GM18907 (cell line): ENCODE measurements around the gene ADGRL1.
"Not testable (repeated sequence)": the region's sequence is repeated elsewhere in the genome, so short reads cannot be mapped to it uniquely, and the experiment has no call there.

ENCODE experiments used
- ATAC-seq: cut with Tn5 transposase; IDR thresholded peaks from one replicate; pipeline ENCODE4 v1.9.1; 2021; ENCODE audit warnings: mild to moderate bottlenecking, moderate library complexity; ENCODE audit not compliant: unreplicated experiment

Gene ADGRL1

GRCh38 chr19:14205452-14206287, at the start of gene ADGRL1:
TSS of gene ADGRL1 (minus strand) at chr19:14206169. CDS start at chr19:14183602, 22,567 bp downstream.
- ATAC-seq, result not testable (repeated sequence)

GRCh38 chr19:14255316-14255715, 49.3 kb upstream of the ADGRL1 start:
- ATAC-seq, result not testable (repeated sequence)

GRCh38 chr19:14253822-14254599, 48.0 kb upstream of the ADGRL1 start:
- not testable (repeated sequence) for ATAC-seq

- not testable (repeated sequence) for ATAC-seq
These were observed 46.2 kb upstream of the ADGRL1 start for GRCh38 chr19:14252136-14252535.

- ATAC-seq, result no peak
These were observed 44.9 kb upstream of the ADGRL1 start for GRCh38 chr19:14250870-14251269.

GRCh38 chr19:14250315-14250714, 44.3 kb upstream of the ADGRL1 start:
- not testable (repeated sequence) for ATAC-seq

- not testable (repeated sequence) for ATAC-seq
These were observed 43.9 kb upstream of the ADGRL1 start for GRCh38 chr19:14249891-14250290.

GRCh38 chr19:14249012-14249754, 43.2 kb upstream of the ADGRL1 start:
- not testable (repeated sequence) for ATAC-seq

GRCh38 chr19:14248578-14249011, 42.6 kb upstream of the ADGRL1 start:
- no peak for ATAC-seq

- not testable (repeated sequence) for ATAC-seq
These were observed 41.8 kb upstream of the ADGRL1 start for GRCh38 chr19:14247548-14248471.

- ATAC-seq, result not testable (repeated sequence)
These were observed 41.2 kb upstream of the ADGRL1 start for GRCh38 chr19:14247205-14247547.

GRCh38 chr19:14244393-14244792, 38.4 kb upstream of the ADGRL1 start:
- ATAC-seq, result not testable (repeated sequence)

- not testable (repeated sequence) for ATAC-seq
These were observed 37.7 kb upstream of the ADGRL1 start for GRCh38 chr19:14243718-14244117.

- no peak for ATAC-seq
These were observed 31.3 kb upstream of the ADGRL1 start for GRCh38 chr19:14237014-14237941.

GRCh38 chr19:14232945-14233344, 27.0 kb upstream of the ADGRL1 start:
- not testable (repeated sequence) for ATAC-seq

- ATAC-seq, result not testable (repeated sequence)
These were observed 22.6 kb upstream of the ADGRL1 start for GRCh38 chr19:14228446-14229071.

- ATAC-seq, result not testable (repeated sequence)
These were observed 20.5 kb upstream of the ADGRL1 start for GRCh38 chr19:14226498-14226897.

- no peak for ATAC-seq
These were observed 16.9 kb upstream of the ADGRL1 start for GRCh38 chr19:14222886-14223285.
